Kidney glomerular epithelial cell (primary cell): ENCODE results near the gene SYDE2.
"Not testable (repeated sequence)": the region's sequence is repeated elsewhere in the genome, so short reads cannot be mapped to it uniquely, and the experiment has no call there.

Experiments
- DNase-seq: peaks from one replicate; lab custom pipeline; 2025; lab: John Stamatoyannopoulos, UW

Gene SYDE2

GRCh38 chr1:85200463-85201339, at the start of gene SYDE2:
TSS of gene SYDE2 (minus strand) at chr1:85201016. CDS start at chr1:85200996, 20 bp downstream.
- peak; percentile 54 for DNase-seq

GRCh38 chr1:85249042-85249441, 48.2 kb upstream of the SYDE2 start:
- DNase-seq = not testable (repeated sequence)

- no peak for DNase-seq
Measured at GRCh38 chr1:85245891-85246290, 45.1 kb upstream of the SYDE2 start.

GRCh38 chr1:85245456-85245855, 44.6 kb upstream of the SYDE2 start:
- DNase-seq = no peak

GRCh38 chr1:85244271-85245061, 43.6 kb upstream of the SYDE2 start:
- peak; percentile 19 for DNase-seq

- no peak for DNase-seq
Measured at GRCh38 chr1:85243372-85243771, 42.6 kb upstream of the SYDE2 start.

- DNase-seq = no peak
Measured at GRCh38 chr1:85240643-85241042, 39.8 kb upstream of the SYDE2 start.

GRCh38 chr1:85240174-85240601, 39.4 kb upstream of the SYDE2 start:
- DNase-seq = peak; percentile 19

GRCh38 chr1:85237613-85238012, 36.8 kb upstream of the SYDE2 start:
- DNase-seq = no peak

- DNase-seq = no peak
Measured at GRCh38 chr1:85230305-85230977, 29.6 kb upstream of the SYDE2 start.

- DNase-seq = no peak
Measured at GRCh38 chr1:85229574-85230097, 28.8 kb upstream of the SYDE2 start.

GRCh38 chr1:85228972-85229371, 28.2 kb upstream of the SYDE2 start:
- no peak for DNase-seq

- peak; percentile 11 for DNase-seq
Measured at GRCh38 chr1:85225624-85226380, 25.0 kb upstream of the SYDE2 start.

GRCh38 chr1:85224734-85225623, 24.2 kb upstream of the SYDE2 start:
- DNase-seq = no peak

- no peak for DNase-seq
Measured at GRCh38 chr1:85224295-85224694, 23.5 kb upstream of the SYDE2 start.

GRCh38 chr1:85223334-85223733, 22.5 kb upstream of the SYDE2 start:
- no peak for DNase-seq

GRCh38 chr1:85220756-85221201, 20.0 kb upstream of the SYDE2 start:
- DNase-seq = no peak

- no peak for DNase-seq
Measured at GRCh38 chr1:85219853-85220610, 19.2 kb upstream of the SYDE2 start.

GRCh38 chr1:85216697-85217096, 15.9 kb upstream of the SYDE2 start:
- DNase-seq = no peak

- no peak for DNase-seq
Measured at GRCh38 chr1:85214654-85215053, 13.8 kb upstream of the SYDE2 start.
